B cell (primary cell): ENCODE measurements around the gene NKAIN2.

Source experiments
- EZH2 ChIP-seq: IDR thresholded peaks from 2 replicates; pipeline ENCODE4 v1.6.1; 2012; ENCODE audit warnings: borderline replicate concordance, low read depth, mild to moderate bottlenecking, moderate library complexity, low read length; ENCODE audit not compliant: insufficient read depth, poor library complexity, severe bottlenecking
- TF ChIP-seq, protein P1 (sequence below): fragments of 200-600 bp; IDR thresholded peaks from one replicate; pipeline ENCODE4 v1.8.0; 2022; ENCODE audit warnings: antibody characterized with exemption, mild to moderate bottlenecking

DNA sequence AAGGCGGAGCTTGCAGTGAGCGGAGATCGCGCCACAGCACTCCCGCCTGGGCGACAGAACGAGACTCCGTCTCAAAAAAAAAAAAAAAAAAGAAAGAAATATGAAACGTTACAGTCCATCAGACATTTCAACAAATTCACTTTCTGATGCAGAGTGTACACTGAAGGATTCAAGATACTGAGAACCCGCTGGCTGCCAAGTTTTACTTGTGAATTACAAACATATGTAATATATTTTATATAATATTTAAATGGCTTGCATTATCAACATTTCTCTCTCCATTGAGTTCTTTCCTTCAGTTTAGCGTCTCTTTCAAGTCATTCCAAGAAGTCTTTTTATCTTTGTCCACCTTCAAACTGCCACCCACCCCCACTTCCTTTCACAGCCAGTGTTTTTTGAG, 917.7 kb downstream of the NKAIN2 start:
- TF ChIP-seq, protein P1, sequence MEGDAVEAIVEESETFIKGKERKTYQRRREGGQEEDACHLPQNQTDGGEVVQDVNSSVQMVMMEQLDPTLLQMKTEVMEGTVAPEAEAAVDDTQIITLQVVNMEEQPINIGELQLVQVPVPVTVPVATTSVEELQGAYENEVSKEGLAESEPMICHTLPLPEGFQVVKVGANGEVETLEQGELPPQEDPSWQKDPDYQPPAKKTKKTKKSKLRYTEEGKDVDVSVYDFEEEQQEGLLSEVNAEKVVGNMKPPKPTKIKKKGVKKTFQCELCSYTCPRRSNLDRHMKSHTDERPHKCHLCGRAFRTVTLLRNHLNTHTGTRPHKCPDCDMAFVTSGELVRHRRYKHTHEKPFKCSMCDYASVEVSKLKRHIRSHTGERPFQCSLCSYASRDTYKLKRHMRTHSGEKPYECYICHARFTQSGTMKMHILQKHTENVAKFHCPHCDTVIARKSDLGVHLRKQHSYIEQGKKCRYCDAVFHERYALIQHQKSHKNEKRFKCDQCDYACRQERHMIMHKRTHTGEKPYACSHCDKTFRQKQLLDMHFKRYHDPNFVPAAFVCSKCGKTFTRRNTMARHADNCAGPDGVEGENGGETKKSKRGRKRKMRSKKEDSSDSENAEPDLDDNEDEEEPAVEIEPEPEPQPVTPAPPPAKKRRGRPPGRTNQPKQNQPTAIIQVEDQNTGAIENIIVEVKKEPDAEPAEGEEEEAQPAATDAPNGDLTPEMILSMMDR: no peak
- no peak for TF ChIP-seq EZH2
